ENCODE results near the gene NPPA.
"Not testable (repeated sequence)": the region's sequence is repeated elsewhere in the genome, so short reads cannot be mapped to it uniquely, and the experiment has no call there.

- TF ChIP-seq CTCF (IDR thresholded peaks at IDR 0.05); POLR2A (IDR thresholded peaks at IDR 0.05; ENCODE audit: low read depth): not testable (repeated sequence)
These were observed 43.5 kb downstream of the NPPA start for GRCh38 chr1:11803924-11804665.
